Measurements from ENCODE around the gene CEPT1. TPM values are rescaled to one million over a fixed set of nuclear protein-coding genes. Genes with fewer than 3 reads are reported as not detected.
A peak's percentile ranks its signal among the peaks of the same experiment; 100 is the strongest.

CEPT1 gene
- total and polyA plus RNA-seq, 2 of the 4 experiments (the other 2 are of a cell fraction) = 13.3 to 27.4 TPM

GRCh38 chr1:111208921-111209320 is 68.9 kb downstream of the CEPT1 start:
- no peak for ATAC-seq (ENCODE audit: low read depth)
- H3K27ac ChIP-seq (ENCODE audit: insufficient read depth, low read length) = no peak overlapping the region
- TF ChIP-seq RAD21 (IDR thresholded peaks at IDR 0.05; ENCODE audit: low read length) (no peak), CHD1 (IDR thresholded peaks at IDR 0.05; ENCODE audit: low read depth, low read length) (no peak), NFE2L2 (IDR thresholded peaks at IDR 0.05; ENCODE audit: low read depth, low read length) (no peak), MAZ (IDR thresholded peaks at IDR 0.05; ENCODE audit: borderline replicate concordance, low read depth, low read length) (no peak), CEBPB (IDR thresholded peaks at IDR 0.05; ENCODE audit: low read depth, low read length) (no peak), MAFK (IDR thresholded peaks at IDR 0.05; ENCODE audit: low read depth, low read length) (no peak), ELK1 (IDR thresholded peaks at IDR 0.05; ENCODE audit: borderline replicate concordance, low read depth, low read length) (no peak), FOS (IDR thresholded peaks at IDR 0.05; ENCODE audit: low read depth, low read length) (no peak), USF2 (IDR thresholded peaks at IDR 0.05; ENCODE audit: low read depth, low read length) (no peak), RCOR1 (IDR thresholded peaks at IDR 0.05; ENCODE audit: insufficient replicate concordance, low read length) (no peak), RFX5 (IDR thresholded peaks at IDR 0.05; ENCODE audit: low read depth, low read length) (no peak), MXI1 (IDR thresholded peaks at IDR 0.05; ENCODE audit: borderline replicate concordance, low read depth, low read length) (no peak), POLR2A (IDR thresholded peaks at IDR 0.05; ENCODE audit: low read depth, low read length) (no peak), BHLHE40 (IDR thresholded peaks at IDR 0.05; ENCODE audit: low read depth, low read length) (no peak)
- H2AK9ac ChIP-seq (replicated peaks; ENCODE audit: low read depth, low read length, poor library complexity) = peak overlapping the region; percentile 15
- no peaks in the 10 kb centered on the region for H3K36me3 ChIP-seq (ENCODE audit: control insufficient read depth, insufficient read depth, low read length)
- no peak overlapping the region for H2AFZ ChIP-seq (replicated peaks; ENCODE audit: low read length, poor library complexity)
- H3K9ac ChIP-seq (ENCODE audit: low read depth, low read length) = no peak overlapping the region
- CTCF ChIA-PET = no interaction called here
- H3K4me2 ChIP-seq (ENCODE audit: low read depth, low read length) = no peak overlapping the region
- no peak overlapping the region for H3K23ac ChIP-seq (ENCODE audit: low read depth, low read length)
- no peak overlapping the region for H3K14ac ChIP-seq (replicated peaks; ENCODE audit: low read depth, low read length)
- H2BK15ac ChIP-seq (ENCODE audit: low read depth, low read length) = no peak overlapping the region
- no peak for DNase-seq
- no peak overlapping the region for H2BK120ac ChIP-seq (ENCODE audit: low read depth, low read length)
- no peak overlapping the region for H3K4ac ChIP-seq (ENCODE audit: low read depth, low read length)
- H4K5ac ChIP-seq (ENCODE audit: low read depth, low read length) = no peak overlapping the region
- no TSS peak for BruUV-seq (replicated peaks)
- H3K56ac ChIP-seq (ENCODE audit: extremely low read depth, insufficient read depth, low read length) = no peak overlapping the region
- no peak overlapping the region for H2AK5ac ChIP-seq (ENCODE audit: low read depth, low read length)
- dilution Hi-C loops (cut with HindIII; ENCODE audit: low sequenced_read_pairs, unreplicated experiment) = no loop called here
- H3K4me1 ChIP-seq (ENCODE audit: control insufficient read depth, insufficient read depth, low read length) = peaks cover 11% of the 10 kb centered on the region
- POLR2A ChIA-PET (ENCODE audit: unreplicated experiment) = no interaction called here
- peaks cover 16% of the 10 kb centered on the region for H3K27me3 ChIP-seq (ENCODE audit: control insufficient read depth, insufficient read depth, low read length)
- no peak overlapping the region for H3K4me3 ChIP-seq (ENCODE audit: insufficient read depth, low read depth, low read length)
- H4K91ac ChIP-seq (ENCODE audit: insufficient read depth, low read depth, low read length) = no peak overlapping the region
- H3K79me1 ChIP-seq (ENCODE audit: low read depth in 1 of 2, low read length in 2 of 2) = no peaks in the 10 kb centered on the region
- H4K20me1 ChIP-seq (ENCODE audit: insufficient read depth, low read length) = no peaks in the 10 kb centered on the region
- intact Hi-C loops (cut with micrococcal nuclease) = no loop called here
- H3K9me1 ChIP-seq (ENCODE audit: insufficient read depth, low read length) = peaks cover 2% of the 10 kb centered on the region; the same call in 1 of the 2 replicates
- in situ Hi-C loops (cut with MboI; ENCODE audit: low sequenced_read_pairs) = no loop called here
- no peak overlapping the region for H4K8ac ChIP-seq (ENCODE audit: low read depth in 2 of 2, low read length in 2 of 2)
- H3K18ac ChIP-seq (ENCODE audit: low read depth, low read length) = no peak overlapping the region
- H2BK20ac ChIP-seq (ENCODE audit: low read depth, low read length) = no peak overlapping the region
- no peak overlapping the region for H2BK5ac ChIP-seq (ENCODE audit: low read depth, low read length, poor library complexity, severe bottlenecking)
- H3K9me3 ChIP-seq (ENCODE audit: control insufficient read depth, insufficient read depth, low read length) = no peaks in the 10 kb centered on the region
- WGBS, 2 experiments (ENCODE audit: extremely low coverage in 2 of 2, insufficient read length in 1 of 2) = no CpG with 5 or more reads among the region's 1 CpG

Data from IMR-90 (cell line).